GM21423 (cell line): Measurements from ENCODE around the gene HNRNPCL2.
"Not testable (repeated sequence)": the region's sequence is repeated elsewhere in the genome, so short reads cannot be mapped to it uniquely, and the experiment has no call there.

Experiments
- ATAC-seq: cut with Tn5 transposase; IDR thresholded peaks from one replicate; pipeline ENCODE4 v1.9.1; 2021; ENCODE audit warnings: mild to moderate bottlenecking, moderate library complexity; ENCODE audit not compliant: unreplicated experiment

Gene HNRNPCL2

DNA sequence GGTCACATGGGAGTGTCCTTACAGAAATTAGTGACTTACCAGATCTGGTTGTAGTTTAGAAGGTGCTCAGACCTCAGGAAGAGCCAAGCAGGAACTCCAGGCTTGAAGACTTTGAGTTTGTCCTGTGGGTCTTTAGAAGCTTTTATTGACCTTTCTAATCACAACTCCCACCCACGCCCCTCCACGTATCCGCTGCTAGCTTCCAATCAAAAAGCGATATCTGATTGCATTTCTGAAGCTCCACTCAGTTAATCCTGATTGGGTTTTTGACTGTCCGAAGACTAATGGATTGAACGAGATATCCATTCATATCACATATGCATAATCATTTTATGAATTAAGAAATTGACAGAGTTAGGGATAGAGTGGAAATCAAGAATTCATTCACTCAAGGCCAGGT lies at the start of gene HNRNPCL2:
HNRNPCL2 (minus strand) TSS at position 101 of the 400 bp plus-strand sequence. CDS start 454 bp downstream, outside the sequence.
- not testable (repeated sequence) for ATAC-seq

DNA sequence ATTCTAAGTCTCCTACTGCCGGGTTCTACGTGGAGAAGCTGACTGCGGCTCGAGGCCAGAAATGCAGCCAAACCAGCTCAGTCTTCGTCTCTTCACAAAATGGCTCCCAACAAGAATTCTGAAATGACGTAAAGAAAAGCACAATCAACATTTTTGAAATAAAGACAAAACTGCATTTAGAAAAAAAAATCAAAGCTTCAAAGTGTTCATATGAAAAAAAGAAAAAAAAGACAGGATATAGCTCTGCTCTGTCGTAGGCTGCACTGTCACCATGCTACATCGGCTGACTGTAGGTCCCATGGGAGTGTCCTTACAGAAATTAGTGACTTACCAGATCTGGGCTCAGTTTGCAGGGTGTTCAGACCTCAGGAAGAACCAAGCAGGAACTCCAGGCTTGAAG lies 48.9 kb upstream of the HNRNPCL2 start, which contains the start of gene HNRNPCL4:
HNRNPCL4 (minus strand) TSS at position 101 of the 400 bp plus-strand sequence. CDS start 164 bp downstream, outside the sequence.
- not testable (repeated sequence) for ATAC-seq

DNA sequence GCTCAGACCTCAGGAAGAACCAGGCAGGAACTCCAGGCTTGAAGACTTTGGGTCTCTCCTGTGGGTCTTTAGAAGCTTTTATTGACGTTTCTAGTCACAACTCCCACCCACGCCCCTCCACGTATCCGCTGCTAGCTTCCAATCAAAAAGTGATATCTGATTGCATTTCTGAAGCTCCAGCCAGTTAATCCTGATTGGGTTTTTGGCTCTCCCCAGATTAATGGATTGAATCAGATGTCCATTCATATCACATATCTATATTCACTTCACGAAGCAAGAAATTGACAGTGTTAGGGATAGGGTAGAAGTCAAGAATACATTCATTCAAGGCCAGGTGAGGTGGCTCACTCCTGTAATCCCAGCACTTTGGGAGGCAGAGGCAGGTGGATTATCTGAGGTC lies 39.3 kb upstream of the HNRNPCL2 start, which contains the start of gene PRAMEF26:
PRAMEF26 (minus strand) TSS at position 101 of the 400 bp plus-strand sequence. CDS start 2,914 bp downstream, outside the sequence.
- ATAC-seq = not testable (repeated sequence)

DNA sequence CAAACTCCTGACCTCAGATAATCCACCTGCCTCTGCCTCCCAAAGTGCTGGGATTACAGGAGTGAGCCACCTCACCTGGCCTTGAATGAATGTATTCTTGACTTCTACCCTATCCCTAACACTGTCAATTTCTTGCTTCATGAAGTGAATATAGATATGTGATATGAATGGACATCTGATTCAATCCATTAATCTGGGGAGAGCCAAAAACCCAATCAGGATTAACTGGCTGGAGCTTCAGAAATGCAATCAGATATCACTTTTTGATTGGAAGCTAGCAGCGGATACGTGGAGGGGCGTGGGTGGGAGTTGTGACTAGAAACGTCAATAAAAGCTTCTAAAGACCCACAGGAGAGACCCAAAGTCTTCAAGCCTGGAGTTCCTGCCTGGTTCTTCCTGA lies 46.2 kb downstream of the HNRNPCL2 start, which contains the start of gene PRAMEF25:
PRAMEF25 (plus strand) TSS at position 301 of the 400 bp plus-strand sequence. CDS start 2,920 bp downstream, outside the sequence.
- not testable (repeated sequence) for ATAC-seq
